GM21619 (cell line): ENCODE data around the gene ARHGEF26.

ENCODE experiments used
- ATAC-seq: cut with Tn5 transposase; IDR thresholded peaks from one replicate; pipeline ENCODE4 v1.9.1; 2021; ENCODE audit not compliant: unreplicated experiment

ARHGEF26 gene

DNA sequence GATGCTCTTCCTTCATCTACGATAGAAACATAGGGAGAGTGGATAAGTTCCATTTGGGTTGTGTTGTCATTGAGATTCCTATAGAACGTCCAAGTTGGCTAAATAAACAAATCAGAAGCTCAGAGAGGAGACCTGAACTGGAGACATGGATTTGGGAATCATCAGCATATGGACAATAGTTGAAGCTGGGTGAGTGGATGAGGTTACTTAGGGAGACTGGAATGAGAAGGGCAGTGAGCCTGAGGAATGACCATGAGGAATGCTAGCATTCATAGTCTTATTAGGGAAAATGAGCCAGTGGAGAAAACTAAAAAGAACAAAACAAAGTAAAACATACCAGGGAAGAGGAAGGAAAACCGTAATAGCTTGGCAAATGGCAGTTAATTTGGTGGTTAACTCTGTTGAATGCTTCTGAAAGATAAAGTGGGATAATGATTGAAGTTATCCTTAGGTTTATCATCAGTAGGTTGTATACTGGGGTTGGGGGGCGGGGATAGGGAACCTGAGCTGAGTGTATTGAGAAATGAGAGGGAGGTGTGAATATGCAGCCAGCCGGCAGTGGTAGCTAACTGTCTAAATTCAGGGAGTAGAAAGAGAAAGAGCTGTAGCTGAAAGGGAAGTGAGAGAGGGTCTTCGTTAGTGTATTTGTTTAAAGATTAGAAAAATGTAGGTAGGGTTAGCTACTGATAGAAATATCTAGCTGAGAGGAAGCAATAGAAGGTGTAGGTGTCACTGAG, 74.6 kb downstream of the ARHGEF26 start:
- no peak for ATAC-seq

DNA sequence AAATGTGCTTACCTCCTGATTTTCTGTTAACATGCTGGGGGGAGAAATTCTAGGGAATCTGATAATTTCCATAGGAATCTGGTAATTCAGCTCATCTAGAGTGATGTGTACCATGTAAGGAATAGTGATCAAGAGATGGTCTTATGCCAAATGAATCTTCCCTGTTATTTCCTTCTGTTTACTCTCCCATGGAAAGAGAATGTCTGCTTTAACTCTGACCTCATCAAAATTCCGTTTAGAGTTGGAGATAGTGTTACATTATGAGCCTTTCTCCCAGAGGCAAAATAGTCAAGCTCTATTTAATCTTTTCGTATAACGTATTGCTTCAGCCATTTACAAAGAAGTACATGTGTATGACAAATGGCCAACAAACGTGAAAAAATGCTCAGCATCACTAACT, 76.6 kb downstream of the ARHGEF26 start:
- no peak for ATAC-seq

DNA sequence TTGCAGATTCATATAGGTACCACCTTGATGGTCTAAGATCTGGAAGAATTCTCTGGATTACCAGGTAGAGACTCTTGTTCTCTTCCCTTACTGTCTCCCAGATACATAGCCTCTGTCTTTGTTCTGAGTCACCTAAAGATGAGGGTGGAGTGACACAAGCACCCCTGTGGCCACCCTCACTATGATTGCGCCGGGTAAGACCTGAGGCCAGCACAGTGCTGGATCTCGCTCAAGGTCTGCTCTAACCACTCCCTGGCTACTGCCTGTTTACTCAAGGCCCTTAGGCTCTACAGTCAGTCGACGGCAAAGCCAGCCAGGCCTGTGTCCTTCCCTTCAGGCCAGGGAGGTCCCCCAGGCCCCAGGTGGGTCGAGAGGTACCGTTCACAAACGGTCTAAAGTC, 88.3 kb downstream of the ARHGEF26 start:
- ATAC-seq: no peak

DNA sequence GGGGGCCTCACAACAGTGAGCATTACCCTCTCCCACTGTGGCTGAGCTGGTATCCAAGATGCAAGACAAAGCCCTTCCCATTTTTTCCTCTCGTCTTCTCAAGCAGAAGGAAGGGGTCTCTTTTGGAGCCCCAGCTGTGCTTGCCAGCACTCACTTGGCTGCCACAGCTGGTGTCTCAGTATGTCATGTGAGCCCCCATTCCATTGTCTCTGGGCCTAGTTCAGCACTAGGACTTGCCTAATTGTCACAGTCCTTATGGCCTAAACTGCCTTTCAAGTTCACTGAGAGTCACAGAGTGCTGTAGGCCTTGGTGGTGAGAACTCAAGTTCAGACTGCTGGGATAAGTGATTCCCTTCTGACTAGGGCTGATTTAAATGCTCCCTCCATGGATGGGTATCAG, 89.8 kb downstream of the ARHGEF26 start:
- no peak for ATAC-seq

DNA sequence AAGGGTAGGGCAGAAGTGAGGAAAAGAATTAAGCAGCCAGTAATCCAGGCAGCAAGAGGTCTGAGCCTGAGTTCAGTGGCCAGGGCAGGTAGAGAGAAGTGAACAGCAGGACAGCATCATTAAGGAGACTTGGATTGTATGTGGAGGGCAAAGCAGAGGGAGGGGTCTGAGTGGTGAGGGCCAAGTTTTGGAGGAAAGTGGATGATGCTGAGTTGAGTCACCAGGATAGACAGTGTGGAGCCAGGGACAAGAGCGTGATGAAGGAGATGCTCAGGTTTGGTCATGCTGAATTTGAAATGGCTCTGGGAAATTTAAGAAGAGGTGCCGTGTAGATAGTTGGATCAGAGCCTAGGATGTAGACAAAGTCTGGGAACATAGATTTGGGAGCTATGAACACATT, 93.1 kb downstream of the ARHGEF26 start:
- no peak for ATAC-seq

DNA sequence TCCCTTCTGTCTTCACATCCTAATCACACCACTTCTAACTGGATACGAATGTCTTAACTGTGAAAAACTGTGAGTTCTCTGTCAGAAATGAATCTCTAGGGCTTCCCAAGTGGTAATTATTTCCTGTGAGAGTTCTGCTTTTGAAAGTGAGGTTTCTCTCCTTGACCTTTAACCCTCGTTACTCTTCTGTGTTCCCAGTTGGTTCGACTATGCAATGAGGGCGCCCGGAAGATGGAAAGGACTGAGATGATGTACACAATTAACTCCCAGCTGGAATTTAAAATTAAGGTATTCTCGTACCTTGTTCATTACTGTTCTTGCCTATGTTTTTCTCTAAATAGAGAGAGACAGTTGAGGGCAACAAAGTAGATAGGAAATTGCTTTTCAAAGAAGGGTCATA, 96.5 kb downstream of the ARHGEF26 start:
- ATAC-seq: no peak

DNA sequence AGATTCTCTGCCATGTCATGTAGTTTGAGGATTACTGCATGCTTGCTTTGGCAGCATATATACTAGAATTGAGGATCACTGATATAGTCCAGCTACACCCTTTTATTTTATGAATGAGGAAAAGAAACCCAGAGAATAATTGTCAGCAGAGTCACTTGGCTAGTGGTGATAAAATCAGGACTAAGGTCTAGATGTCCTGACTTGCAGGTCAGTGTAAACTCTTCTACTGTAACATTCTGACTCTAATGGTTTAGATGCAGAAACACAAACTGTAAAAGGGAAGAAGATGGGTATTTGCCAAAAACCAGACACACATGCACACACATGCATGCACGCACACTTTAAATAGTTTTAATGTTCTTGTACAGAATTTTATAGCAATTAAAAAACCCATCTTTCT, 97.5 kb downstream of the ARHGEF26 start:
- ATAC-seq: no peak

DNA sequence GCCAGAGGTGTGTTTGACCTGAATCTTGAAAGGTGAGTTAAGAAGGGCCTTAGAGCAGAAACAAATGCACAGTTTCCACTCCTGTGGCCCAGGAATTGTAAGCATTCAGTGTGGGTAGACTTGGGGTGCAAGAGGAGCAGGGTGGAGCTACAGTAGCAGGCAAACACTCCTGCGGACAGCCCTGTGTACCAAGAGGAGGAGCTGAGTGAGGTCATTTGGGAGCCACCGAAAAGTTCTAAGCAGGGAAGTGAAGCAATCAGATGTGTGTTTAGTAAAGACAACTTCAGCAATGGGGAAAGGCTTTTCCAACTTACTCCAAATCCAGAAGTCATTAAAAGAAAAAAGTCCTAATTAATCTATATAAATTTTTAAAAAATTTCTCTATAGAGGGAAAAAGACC, 99.3 kb downstream of the ARHGEF26 start:
- ATAC-seq: no peak

DNA sequence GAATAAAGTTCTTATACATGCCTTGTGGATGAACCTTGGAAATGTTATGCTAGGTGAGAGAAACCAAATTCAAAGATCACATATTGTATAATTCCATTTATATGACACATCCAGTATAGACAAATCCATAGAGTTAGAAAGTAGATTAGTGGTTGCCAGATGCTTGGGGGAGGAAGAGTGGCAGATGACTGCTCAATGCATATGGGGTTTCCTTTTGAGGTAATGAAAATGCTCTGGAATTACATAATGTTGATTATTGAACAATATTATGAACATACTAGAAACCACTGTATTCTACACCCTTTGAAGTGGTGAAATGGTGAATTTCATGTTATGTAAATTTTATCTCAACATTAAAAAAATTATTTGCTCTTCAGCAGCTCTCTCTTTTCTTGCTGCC, 102.3 kb downstream of the ARHGEF26 start:
- ATAC-seq: no peak

DNA sequence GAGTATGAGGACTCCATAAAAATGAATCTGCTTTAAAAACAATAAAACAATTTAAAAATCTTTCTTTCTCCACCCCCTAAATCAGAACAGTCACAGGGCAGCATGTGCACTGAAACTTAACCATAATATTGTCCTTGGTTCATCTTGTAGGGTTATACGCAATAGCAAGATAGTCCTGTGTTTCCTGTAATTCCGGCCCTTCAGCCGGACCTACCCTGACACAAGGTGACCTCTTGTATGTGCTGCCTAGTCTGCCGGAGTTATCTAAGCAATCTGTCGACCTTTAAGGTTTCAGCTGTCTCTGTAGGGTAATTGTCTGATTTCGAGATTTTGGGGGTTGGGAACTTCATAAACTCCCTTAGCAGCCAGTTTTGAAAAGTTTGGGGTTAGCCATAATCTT, 103.2 kb downstream of the ARHGEF26 start:
- ATAC-seq: no peak

DNA sequence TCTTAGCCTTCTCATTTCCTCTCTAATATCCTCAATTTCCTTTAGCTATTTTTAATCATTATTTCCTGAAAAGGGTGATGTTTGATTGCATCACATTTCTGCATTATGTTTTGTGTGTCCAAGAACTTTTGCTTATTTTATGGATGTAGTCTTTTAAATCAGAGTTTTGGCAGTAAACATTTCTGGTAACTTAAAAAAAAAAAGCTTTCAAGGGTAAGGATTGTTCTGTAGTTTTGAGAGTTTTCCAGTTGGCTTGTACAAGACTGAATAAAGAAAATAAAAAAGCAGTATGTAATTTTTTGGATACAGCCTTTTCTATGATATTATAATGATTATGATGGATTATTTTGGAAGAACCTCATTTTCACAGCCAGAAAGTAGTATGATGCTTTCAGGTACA, 103.7 kb downstream of the ARHGEF26 start:
- no peak for ATAC-seq

DNA sequence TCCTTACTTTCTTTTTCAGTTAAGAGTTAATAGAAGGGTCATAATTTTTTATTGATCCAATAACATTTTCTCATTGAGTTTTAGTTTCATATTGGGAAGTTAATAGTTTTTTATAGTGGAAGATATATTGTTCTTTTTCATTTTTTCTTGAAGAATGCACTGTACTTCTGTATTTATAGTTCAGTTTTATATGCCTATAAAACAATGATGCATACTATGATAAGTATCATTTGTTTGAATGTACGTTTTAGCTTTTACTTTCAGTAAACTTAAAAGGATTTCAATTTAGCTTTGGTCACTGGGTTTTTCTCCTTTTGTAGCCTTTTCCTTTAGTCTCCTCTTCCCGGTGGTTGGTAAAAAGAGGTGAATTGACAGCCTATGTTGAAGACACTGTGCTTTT, 104.3 kb downstream of the ARHGEF26 start:
- no peak for ATAC-seq

DNA sequence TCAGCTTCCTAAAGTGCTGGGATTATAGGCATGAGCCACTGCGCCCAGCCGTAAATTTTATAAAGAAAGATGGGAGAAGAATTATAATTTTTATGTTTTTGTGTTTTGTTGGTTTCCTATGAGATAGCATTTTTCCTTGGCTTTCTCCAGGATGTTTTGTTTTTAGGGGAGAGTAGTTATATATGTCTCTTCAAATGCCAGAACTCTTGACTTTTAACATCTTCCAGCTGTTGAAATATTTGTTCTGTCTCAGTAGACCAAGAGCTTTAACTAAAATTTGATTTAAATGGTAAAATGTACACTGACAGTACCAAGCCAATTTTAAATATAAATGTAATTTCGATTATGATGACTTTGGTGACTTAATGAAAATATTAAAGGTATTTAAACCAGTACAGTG, 106.3 kb downstream of the ARHGEF26 start:
- no peak for ATAC-seq

DNA sequence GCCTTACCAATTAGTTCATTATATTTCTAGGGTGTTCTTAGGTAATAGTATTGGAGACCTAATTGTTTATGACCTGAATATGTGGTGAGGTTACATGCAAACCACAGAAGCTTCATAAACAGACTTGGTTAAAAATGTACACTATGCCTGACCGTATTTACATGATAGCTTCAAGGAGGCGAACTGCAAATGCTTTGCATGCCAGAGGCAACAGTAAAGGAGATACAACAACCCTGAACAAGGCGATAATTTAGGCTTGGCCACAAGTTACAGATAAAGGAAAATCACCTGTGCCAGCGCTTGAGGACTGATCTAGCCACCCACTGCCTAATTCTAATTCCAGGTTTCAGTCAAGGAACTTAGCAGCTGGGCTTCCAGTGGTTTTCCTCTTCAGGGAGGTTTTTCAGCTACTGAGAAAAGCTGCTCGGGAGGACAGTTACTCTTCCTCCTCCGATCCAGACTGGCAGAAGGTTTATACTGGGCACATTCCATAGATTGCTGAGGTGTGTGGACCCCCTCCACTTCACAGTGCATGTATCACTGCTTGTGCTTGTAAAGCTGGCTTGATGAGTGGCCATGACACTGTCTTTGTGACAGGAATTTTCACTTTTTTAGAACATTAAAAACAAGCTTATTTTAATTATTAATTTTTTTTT, 107.5 kb downstream of the ARHGEF26 start:
- no peak for ATAC-seq

DNA sequence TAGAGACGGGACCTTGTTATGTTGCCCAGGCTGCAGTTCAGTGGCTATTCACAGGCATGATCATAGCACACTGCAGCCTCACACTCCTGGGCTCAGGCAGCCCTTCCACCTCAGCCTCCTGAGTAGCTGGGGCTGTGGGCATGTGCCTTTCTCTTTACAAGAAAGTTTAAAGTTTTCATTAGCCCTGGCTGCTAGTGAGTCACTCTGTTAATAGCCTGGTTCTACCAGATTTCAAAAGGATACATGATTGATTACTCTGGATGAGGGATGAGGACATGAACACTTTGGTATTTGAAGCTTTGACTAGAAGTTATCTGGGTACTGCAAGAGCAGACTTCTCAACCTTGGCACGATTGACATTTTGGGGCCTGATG, 108.0 kb downstream of the ARHGEF26 start:
- ATAC-seq: no peak

DNA sequence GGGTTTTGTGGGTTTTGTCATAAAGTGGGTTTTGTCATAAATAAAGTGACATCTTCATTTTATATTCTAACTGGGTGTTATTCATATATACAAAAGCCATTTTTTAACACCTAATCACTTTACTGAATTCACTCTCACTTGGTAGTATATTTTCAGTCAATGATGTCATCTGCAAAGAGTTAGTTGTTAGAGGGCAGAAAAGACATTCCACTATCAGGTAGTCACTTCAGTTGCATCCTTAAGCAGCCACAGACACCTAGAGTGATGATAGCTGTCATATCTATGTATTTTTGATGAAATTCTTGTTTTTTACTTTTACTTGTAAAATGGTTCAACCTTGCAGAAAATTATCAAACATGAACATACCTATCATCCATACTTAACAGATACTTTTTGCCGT, 114.1 kb downstream of the ARHGEF26 start:
- no peak for ATAC-seq

DNA sequence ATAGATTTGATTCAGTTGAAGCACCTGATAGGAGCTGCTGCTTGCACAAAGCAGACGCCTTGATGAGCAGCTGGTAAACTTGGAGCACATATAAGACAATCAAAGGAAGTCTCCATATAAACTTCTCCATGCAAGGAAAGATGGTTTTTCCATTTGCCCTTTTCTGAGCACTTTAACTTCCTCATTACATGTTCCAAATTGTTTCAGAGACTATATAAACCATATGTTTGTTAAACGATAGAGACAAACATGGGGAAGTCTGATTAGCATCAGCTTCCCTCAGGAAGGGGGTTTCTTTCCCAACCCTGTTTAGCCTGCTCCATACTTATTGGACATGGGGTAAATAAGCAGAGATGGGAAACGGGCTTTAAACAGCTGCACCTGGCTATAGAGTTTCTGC, 115.1 kb downstream of the ARHGEF26 start:
- ATAC-seq: no peak

DNA sequence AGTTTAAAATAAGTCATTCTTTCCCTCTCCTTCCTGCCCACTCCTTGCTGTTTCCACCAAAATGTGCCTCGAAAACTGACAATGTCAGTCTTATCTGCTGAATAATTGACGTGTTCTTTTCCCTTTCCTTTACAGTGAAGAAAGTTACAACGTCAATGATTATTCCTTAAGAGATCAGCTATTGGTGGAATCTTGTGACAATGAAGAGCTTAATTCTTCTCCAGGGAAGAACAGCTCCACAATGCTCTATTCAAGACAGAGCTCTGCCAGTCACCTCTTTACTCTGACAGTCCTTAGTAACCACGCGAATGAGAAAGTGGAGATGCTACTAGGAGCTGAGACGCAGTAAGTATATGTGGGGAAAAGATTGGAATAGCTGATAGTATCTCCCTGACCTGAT, 119.0 kb downstream of the ARHGEF26 start:
- ATAC-seq: no peak

DNA sequence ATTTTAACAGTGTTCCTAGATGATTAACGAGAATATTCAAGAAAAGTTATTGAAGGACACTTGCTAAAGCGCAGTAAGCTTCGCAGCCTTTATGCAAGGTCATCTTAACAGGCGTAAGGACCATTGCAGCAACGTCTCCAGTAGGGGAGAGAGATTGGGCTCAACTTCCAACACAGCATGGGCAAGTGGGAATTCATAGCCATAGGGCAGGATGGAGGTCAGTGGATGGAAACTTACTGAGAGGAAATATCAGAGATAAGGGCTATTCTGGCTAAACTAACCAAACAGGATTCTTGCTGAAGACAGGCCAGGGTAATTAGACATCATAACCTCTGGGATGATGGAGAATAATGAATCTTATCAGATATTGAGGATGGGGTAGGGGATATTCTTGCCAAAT, 120.3 kb downstream of the ARHGEF26 start:
- ATAC-seq: no peak

DNA sequence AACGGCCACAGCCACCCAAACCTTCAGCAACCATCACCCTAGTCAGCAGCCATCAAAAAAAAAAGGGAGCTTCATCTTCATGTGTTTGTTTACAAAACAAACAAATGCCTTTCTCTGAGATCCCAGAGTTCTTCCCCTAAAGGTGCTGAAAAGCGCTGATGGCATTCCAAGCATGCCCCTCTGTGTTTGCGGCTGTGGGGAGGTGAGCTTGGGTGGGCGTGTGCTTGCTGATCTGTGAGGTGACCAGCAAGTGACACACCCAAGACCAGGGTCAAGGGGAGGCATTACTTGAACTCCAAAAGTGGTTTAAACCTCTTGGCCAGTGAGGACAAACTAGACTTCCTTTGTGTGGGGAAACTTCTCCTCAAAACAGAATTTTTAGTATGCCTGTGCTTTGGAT, 121.6 kb downstream of the ARHGEF26 start:
- ATAC-seq: no peak

DNA sequence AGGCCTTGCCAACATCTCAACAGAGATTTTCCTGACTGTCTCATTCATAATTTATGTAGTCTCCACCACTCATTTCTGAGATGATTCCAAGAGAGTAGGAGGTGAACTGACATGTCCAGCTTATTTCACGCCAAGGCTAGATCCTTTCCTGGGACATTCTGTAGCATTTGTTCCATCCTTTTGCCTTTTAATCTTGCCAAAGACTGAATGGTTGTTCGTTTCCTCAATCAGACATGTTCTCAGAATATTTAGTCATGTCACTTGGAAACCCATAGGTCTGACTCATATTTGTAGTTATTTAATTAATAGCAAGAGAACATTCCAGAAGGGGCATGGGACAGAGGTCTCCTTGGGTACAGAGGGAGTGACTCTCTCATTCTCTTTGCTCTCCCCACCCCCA, 122.2 kb downstream of the ARHGEF26 start:
- ATAC-seq: no peak

DNA sequence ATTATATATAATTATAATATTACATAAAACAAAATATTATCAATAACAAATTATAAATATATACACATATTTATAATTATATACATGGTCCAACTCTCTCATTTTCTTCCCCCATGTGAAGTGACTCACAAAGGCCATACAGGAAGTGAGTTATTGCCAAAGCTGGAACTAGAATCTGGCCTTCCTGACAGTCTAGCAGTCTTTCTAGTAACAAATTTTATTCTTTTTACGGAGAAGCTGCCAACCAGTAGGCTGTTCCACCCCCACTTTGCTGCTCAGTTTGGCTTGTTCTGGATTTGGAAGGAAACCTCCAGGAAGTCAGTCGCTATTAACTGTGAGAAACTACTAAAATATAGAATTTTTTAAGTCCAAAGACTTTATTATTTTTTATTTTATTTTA, 123.5 kb downstream of the ARHGEF26 start:
- ATAC-seq: no peak

DNA sequence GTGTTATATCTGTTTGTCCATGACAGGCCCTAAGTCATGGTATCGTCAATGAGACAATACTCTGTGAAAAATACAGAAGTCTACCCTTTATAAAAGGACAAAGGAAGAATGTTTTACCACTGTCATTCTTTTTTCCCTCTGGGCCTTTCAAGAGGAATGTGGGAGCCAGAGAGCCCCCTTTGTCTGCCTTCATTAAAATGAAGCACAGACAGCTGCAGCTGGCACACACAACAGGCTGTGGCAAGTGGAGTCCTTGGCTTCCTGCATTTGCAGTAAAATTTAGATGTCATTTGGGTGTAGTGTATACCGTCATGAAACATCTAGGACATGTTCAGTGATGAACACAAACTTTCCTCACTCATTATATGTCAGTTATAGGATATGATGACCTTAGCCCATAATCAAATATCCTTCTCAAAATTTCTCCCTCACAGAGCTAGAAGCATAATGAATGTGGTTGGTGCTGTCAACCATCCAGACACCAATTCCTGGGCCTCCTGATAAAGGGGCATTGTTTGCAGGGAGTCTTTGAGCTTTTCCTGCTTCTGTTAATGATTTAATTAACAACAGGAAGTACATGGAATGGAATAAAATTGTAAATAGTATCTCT, 126.7 kb downstream of the ARHGEF26 start:
- no peak for ATAC-seq
